T47D (cell line): ENCODE results near the gene ANAPC5.

Experiments used
- DNase-seq, 2 experiments: peaks; one replicate each; pipeline versions ENCODE4 v3.0.0 to v3.0.0-alpha.2; 2011 to 2012; ENCODE audit warnings: low read depth in 1 of 2, low spot score in 1 of 2
- JUND ChIP-seq: IDR thresholded peaks from 2 replicates; pipeline ENCODE4 v1.6.1; 2012; ENCODE audit warnings: low read depth
- in situ Hi-C: cut with HindIII; loops from 2 replicates; pipeline ENCODE4 v1.10.0; 2016; ENCODE audit warnings: low sequenced_read_pairs, low pct_unique_long_range_greater_than_20kb

The ANAPC5 gene

DNA sequence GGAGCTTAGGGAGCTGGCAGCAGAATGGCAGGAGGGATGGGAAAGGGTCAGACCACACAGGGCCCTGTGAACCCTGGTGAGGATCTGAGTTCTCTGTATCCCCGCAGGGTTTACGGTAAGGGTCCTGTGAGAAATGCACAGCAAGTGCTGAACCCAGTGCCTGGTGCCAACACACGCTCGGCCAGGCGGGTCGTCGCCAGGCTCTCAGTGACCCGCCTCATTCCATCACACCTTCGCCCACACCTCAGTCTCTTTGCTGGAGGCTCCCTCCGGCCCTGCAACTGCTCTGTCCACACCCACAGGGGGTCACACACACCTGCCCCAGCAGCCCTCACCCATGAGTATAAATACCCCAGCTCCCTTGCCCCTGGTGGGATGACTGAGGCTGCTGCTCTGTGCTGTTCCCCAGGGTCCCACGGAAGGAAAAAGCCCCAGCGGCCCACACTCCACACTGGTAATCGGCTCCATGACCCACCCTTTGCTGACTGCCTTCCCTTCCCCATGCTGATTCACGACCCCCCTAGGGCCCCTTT is 78.8 kb downstream of the ANAPC5 start:
- in situ Hi-C loops = no loop called here
- DNase-seq = no peak
- TF ChIP-seq JUND = no peak

DNA sequence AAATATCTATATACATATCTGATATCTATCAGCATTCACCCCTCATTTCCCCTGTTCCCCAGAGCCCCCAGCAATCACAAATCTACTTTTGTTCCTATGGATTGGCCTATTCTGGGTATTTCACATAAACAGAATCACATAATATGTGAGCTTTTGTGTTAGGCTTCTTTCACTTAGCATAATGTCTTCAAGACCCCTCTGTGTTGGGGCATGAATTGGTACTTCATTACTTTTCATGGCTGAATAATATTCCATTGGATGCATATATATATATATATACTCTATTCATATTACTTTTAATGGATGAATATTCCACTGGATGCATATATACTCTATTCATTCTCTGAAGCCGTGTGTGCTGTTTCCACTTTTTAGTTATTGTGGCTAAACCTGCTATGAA is 84.4 kb downstream of the ANAPC5 start:
- TF ChIP-seq JUND = no peak
- DNase-seq = no peak
- in situ Hi-C loops = no loop called here

GRCh38 chr12:121264951-121265515 is 87.2 kb downstream of the ANAPC5 start:
- in situ Hi-C loops = no loop called here
- DNase-seq = no peak
- TF ChIP-seq JUND = no peak

DNA sequence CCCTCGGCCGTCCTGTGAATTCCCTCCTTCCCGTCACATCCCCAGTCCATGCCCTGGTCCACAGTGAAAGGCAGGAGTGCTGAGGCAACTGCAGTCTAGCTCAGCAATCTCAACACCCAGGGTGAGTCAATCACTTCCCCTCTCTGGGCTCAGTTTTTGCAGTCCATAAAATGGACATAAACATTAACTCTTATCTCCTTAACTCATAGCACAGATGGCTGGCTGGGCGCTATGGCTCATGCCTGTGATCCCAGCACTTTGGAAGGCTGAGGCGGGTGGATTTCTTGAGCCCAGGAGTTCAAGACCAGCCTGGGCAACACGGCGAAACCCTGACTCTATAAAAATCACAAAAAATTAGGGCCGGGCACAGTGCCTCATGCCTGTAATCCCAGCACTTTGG is 88.1 kb downstream of the ANAPC5 start:
- in situ Hi-C loops = no loop called here
- TF ChIP-seq JUND = no peak
- DNase-seq = no peak

GRCh38 chr12:121263206-121263935 is 88.8 kb downstream of the ANAPC5 start:
- no peak for DNase-seq
- TF ChIP-seq JUND = no peak
- in situ Hi-C loops = no loop called here

GRCh38 chr12:121261398-121261797 is 90.8 kb downstream of the ANAPC5 start:
- in situ Hi-C loops = no loop called here
- no peak for DNase-seq
- TF ChIP-seq JUND = no peak

- no peak for DNase-seq
- TF ChIP-seq JUND = no peak
- in situ Hi-C loops = no loop called here
Observed at GRCh38 chr12:121260091-121260490, 92.1 kb downstream of the ANAPC5 start.

DNA sequence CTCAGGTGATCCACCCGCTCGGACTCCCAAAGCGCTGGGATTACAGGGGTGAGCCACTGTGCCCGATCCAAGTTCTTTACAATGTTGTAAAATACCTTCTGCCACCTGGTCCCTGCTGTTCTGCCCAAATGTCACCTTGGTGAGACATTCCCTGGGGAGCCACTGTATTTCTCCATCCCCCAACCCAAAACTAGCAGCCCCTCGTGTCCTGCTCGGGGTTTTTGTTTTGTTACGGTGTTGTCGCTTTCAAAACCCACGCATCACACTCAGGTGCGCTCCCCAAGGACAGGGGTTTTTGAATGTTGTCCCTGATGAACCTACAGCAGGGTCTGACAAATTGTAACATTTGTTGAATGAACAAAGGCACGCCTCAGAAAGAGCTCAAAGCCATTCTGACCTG is 93.1 kb downstream of the ANAPC5 start:
- DNase-seq = no peak
- no peak for TF ChIP-seq JUND
- in situ Hi-C loops = no loop called here
